SJSA1 (cell line): ENCODE data around the gene ZNF385D. TPM values are rescaled to one million over a fixed set of nuclear protein-coding genes. Genes with fewer than 3 reads are reported as not detected.
"Not testable (repeated sequence)": the region's sequence is repeated elsewhere in the genome, so short reads cannot be mapped to it uniquely, and the experiment has no call there.

ENCODE experiments used
- DNase-seq, 2 experiments: peaks; one replicate each; pipeline ENCODE4 v3.0.0-alpha.2; 2015 to 2020; ENCODE audit warnings: low spot score in 2 of 2, low read depth in 1 of 2
- H3K27ac ChIP-seq: fragments of 250-450 bp; sonication (Bioruptor Pico); 2 replicates; pipeline ENCODE4 v1.5.1; 2020; ENCODE audit warnings: mild to moderate bottlenecking, moderate library complexity
- H3K27me3 ChIP-seq: fragments of 250-450 bp; sonication (Bioruptor Pico); replicated peaks from 2 replicates; pipeline ENCODE4 v1.5.1; 2020; ENCODE audit warnings: mild to moderate bottlenecking, moderate library complexity
- H3K36me3 ChIP-seq: fragments of 250-450 bp; sonication (Bioruptor Pico); 2 replicates; pipeline ENCODE4 v1.5.1; 2020; ENCODE audit warnings: mild to moderate bottlenecking
- H3K4me1 ChIP-seq: fragments of 250-450 bp; sonication (Bioruptor Pico); replicated peaks from 2 replicates; pipeline ENCODE4 v1.6.1; 2021; ENCODE audit warnings: mild to moderate bottlenecking
- H3K4me3 ChIP-seq: fragments of 250-450 bp; sonication (Bioruptor Pico); 2 replicates; pipeline ENCODE4 v1.5.1; 2020; ENCODE audit warnings: mild to moderate bottlenecking
- H3K9me3 ChIP-seq: fragments of 250-450 bp; sonication (Bioruptor Pico); replicated peaks from 2 replicates; pipeline ENCODE4 v1.5.1; 2020; ENCODE audit warnings: mild to moderate bottlenecking
- total RNA-seq: library from RNA; depleted of rRNA; stranded (reverse); fragments of >200 nt; shearing (Covaris generic); gene quantifications from 2 replicates; pipeline ENCODE4 v1.2.3, GENCODE V29; 2014

ZNF385D gene
- total RNA-seq, 1 experiment from 2014 or later: not detected

DNA sequence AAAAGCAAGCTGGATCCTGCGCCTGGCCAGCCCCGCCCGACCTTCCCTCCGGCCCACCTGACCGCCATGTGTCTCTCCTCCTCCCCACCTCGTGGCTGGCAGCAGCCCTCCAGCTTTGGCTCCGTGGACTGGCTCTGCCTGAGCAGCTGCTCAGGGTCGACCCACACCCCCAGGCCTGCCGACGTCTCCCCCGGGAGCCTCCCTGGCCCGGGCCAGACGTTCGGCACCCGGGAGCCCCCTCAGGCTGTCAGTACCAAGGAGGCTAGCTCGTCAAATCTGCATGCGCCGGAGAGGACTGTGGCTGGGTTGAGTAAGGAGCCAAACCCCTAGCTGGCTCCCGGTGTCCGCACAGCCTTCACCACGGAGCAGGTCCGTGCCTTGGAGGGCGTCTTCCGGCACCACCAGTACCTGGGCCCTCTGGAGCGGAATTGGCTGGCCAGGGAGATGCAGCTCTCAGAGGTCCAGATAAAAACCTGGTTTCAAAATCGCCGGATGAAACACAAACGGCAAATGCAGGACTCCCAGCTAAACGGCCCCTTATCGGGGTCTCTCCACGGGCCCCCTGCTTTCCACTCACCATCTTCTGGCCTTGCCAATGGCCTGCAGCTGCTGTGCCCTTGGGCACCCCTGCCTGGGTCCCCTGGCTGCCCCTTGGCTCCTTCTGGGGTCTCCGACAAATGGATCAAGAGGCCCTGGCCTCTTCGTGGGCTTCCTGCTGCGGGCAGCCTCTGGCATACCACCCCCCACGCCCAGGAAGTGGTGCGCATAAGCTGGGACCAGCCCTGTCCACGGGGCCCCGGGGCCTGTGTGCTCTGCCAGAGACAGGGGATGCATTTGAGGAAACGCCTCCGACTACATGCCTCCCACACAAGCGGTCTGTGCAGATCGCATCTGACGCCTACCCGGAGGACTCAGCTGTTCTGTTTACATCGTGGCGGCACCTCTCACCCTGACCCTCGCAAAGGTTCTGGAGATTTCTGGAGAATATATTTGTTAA is 345.0 kb downstream of the ZNF385D start:
- no peak for DNase-seq
- no peak overlapping the region for H3K4me3 ChIP-seq
- H3K27me3 ChIP-seq: no peaks in the 10 kb centered on the region
- H3K36me3 ChIP-seq: no peaks in the 10 kb centered on the region
- H3K27ac ChIP-seq: no peak overlapping the region
- no peaks in the 10 kb centered on the region for H3K4me1 ChIP-seq
- H3K9me3 ChIP-seq: no peaks in the 10 kb centered on the region

DNA sequence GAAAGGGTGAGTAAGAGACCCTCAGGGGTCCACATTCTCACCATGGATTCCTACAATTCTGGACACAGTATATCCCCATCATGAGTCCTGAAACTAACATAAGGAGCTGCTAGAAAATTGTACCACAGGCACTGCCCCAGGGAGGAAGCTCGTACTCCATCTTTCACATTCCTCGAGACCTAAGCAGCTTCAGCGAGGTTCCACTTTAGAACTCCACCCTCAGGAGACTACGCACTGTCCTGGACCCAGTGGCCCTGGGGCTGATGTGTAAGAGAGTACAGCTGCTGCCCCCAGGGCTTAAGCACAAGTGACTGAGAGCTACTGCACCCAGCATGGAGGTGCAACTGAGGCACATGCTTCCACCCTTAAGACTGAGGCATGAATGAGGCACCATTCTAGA is 352.5 kb downstream of the ZNF385D start:
- Histone ChIP-seq H3K27ac (no peak overlapping the region), H3K36me3 (no peaks in the 10 kb centered on the region), H3K9me3 (no peaks in the 10 kb centered on the region; the same call in 1 of the 2 replicates), H3K27me3 (no peaks in the 10 kb centered on the region), H3K4me1 (no peaks in the 10 kb centered on the region), H3K4me3 (no peak overlapping the region)
- no peak for DNase-seq

DNA sequence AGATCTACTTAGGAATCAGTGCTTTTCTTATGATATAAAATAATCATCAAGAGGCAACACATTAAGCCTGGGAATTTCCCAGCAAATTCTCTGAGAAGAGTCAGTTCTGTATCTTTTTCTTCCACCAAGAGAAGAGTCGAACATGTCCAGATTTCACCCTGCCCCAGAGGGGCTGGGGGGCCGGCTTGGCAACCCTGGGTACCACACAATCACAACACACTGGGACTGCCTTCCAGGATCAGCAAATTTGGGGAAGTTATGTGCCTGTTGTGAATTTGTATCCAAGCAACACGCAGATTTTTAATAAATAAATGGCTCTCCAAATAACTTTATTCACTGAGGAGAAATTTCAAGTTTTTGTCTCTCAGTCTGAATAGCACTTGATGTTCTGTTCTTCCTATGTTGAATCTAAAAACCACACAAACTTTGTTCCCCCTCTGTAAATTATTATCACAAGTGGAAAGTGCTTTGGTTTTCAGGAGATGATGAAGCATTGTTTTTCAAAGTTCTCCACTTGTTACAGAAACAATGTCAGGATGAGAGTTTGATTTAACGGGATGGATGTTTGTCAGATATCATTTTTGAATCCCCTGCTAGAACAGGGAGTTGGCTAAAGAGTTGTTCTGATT is 357.2 kb downstream of the ZNF385D start:
- no peak for DNase-seq
- no peaks in the 10 kb centered on the region; the same call in 1 of the 2 replicates for H3K9me3 ChIP-seq
- H3K27ac ChIP-seq: no peak overlapping the region
- no peaks in the 10 kb centered on the region for H3K36me3 ChIP-seq
- no peaks in the 10 kb centered on the region for H3K27me3 ChIP-seq
- H3K4me3 ChIP-seq: no peak overlapping the region
- H3K4me1 ChIP-seq: no peaks in the 10 kb centered on the region

DNA sequence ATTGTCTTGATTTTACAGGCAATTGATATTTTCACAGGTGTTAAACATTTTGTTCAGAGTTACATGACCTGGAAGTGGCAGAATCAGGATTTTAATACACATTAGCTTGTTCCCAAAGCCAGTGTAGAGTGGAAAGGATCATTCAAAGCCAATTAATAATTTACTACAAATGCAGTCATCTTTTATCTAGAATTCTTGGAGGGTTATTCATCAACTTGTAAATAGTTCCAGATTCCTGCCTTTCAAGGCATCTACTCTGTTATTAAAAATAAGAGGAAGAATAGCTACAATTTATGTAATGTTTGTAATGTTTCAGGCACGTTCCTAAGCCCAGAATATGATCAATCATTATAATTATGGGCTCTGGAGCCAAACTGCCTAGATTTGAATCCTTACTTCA is 358.5 kb downstream of the ZNF385D start:
- no peaks in the 10 kb centered on the region for H3K4me1 ChIP-seq
- no peaks in the 10 kb centered on the region for H3K9me3 ChIP-seq
- DNase-seq: no peak
- no peak overlapping the region for H3K4me3 ChIP-seq
- no peaks in the 10 kb centered on the region for H3K36me3 ChIP-seq
- H3K27ac ChIP-seq: no peak overlapping the region
- no peaks in the 10 kb centered on the region for H3K27me3 ChIP-seq

DNA sequence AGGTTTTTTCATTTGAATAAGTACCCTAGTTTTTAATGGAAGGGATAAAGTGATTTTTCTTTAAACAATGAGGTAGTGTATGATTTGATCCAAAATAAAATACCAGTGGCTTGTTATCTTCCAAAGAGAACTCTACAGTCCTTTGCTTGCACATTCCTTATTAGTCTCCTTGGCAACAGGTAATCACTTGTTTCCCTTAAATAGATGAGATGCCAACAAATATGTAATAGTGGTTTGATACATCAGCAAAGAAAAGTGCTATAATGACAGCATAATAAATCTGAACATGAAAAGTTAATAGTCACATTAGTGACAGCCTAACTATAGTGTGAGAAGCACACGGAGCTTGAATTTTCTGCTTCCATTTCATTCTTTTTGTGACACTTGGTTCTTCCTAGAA is 360.2 kb downstream of the ZNF385D start:
- no peaks in the 10 kb centered on the region for H3K4me1 ChIP-seq
- no peaks in the 10 kb centered on the region for H3K27me3 ChIP-seq
- H3K4me3 ChIP-seq: no peak overlapping the region
- no peaks in the 10 kb centered on the region for H3K9me3 ChIP-seq
- no peak overlapping the region for H3K27ac ChIP-seq
- no peaks in the 10 kb centered on the region for H3K36me3 ChIP-seq
- DNase-seq: no peak

DNA sequence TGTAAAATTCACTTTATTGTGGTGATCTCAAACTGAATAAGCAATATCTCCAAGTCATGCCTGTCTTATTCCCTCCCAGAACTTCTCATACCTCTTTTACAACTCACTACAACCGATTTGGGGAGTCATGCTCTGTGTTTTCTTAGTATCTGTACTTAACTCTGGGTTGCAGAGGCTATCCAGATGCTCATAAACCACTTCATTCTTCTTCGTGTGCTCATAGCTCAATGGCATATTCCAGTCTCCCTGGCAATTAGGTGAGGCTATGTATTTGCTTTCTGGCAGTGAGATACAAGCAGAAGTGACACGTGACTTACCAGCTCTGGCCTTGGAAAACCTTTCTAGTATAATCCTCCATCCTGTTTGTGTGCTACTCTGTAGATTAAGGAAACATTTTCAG is 360.9 kb downstream of the ZNF385D start:
- Histone ChIP-seq H3K4me3 (no peak overlapping the region), H3K9me3 (no peaks in the 10 kb centered on the region), H3K27me3 (no peaks in the 10 kb centered on the region), H3K36me3 (no peaks in the 10 kb centered on the region), H3K27ac (no peak overlapping the region), H3K4me1 (no peaks in the 10 kb centered on the region)
- DNase-seq: no peak

DNA sequence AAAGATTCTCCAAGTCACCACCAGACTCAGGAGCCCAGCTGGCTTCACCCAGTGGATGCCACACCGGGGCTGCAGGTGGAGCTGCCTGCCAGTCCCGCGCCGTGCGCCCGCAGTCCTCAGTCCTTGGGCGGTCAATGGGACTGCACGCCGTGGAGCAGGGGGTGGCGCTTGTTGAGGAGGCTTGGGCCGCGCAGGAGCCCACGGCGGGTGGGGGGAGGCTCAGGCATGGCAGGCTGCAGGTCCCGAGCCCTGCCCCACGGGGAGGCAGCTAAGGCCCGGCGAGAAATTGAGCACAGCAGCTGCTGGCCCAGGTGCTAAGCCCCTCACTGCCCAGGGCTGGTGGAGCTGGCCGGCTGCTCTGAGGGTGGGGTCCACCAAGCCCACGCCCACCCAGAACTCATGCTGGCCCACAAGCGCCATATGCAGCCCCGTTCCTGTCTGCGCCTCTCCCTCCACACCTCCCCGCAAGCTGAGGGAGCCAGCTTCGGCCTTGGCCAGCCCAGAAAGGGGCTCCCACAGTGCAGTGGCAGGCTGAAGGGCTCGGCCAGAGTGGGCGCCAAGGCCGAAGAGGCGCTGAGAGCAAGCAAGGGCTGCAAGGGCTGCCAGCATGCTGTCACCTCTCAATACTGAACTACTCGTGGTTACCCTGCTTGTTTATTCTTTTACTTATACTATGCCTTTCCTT is 363.7 kb downstream of the ZNF385D start:
- H3K4me3 ChIP-seq, DNase-seq, H3K9me3 ChIP-seq, H3K36me3 ChIP-seq, H3K4me1 ChIP-seq, H3K27me3 ChIP-seq, H3K27ac ChIP-seq: not testable (repeated sequence)

DNA sequence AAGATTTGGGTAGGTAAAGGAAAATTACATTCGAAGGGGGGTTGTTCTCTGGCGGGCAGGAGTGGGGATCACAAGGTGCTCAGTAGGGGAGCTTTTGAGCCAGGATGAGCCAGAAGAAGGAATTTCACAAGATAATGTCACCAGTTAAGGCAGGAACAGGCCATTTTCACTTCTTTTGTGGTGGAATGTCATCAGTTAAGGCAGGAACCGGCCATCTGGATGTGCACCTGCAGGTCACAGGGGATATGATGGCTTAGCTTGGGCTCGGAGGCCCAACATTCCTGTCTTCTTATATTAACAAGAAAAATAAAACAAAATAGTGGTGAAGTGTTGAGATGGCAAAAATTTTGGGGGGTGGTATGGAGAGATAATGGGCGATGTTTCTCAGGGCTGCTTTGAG is 373.0 kb downstream of the ZNF385D start:
- not testable (repeated sequence) for DNase-seq

DNA sequence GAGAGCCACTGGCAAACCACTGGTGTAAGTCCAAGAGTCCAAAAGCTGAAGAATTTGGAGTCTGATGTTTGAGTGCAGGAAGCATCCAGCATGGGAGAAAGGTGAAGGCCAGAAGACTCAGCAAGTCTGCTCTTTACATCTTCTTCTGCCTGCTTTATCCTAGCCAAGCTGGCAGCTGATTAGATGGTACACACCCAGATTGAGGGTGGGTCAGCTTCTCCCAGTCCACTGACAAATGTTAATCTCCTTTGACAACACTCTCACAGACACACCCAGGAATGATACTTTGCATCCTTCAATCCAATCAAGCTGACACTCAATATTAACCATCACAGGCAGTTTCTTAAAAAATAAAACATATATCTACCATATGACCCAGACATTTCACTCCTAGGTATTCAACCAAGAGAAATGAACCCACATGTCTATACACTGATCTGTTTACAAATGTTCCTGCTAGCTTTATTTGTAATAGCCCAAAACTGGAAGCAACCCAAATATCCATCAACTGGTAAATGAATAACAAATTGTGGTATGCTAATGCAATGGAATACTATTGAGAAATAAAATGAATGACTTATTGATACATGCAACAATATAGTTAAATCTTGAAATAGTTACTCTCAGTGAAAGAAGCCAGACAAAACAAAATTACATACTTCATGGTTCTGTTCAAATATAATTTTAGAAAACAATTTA is 373.8 kb downstream of the ZNF385D start:
- Histone ChIP-seq H3K27me3 (no peaks in the 10 kb centered on the region), H3K4me1 (no peaks in the 10 kb centered on the region), H3K9me3 (0 out of 2 replicates have a peak, but pooled peaks cover 2% of the 10 kb centered on the region), H3K36me3 (no peaks in the 10 kb centered on the region), H3K4me3 (no peak overlapping the region), H3K27ac (no peak overlapping the region)
- no peak for DNase-seq

More for the DNA sequence above, 373.0 kb downstream of the ZNF385D start:
- H3K9me3 ChIP-seq, H3K4me1 ChIP-seq, H3K27me3 ChIP-seq, H3K4me3 ChIP-seq, H3K36me3 ChIP-seq, H3K27ac ChIP-seq: not testable (repeated sequence)

DNA sequence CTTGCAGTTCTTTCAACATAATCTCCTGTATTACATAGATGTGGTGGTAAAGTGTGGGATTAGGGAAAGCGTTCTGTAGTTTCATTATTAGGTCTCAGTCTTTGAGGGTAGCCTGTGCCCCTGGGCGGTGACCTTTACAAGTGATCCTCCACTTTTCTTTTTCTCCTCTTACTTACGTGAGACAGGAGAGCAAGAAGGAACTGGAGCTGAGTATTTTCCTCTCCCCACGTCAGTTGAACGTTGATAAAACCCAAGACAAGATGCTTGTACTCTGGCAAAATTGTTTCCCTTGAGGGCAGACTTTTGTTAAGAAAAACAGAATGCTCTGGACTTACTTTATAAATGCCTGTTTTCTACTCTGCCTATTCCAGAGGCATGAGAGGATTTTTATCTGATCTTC is 378.7 kb downstream of the ZNF385D start:
- DNase-seq: no peak
- Histone ChIP-seq H3K4me3 (no peak overlapping the region), H3K36me3 (no peaks in the 10 kb centered on the region), H3K27ac (no peak overlapping the region), H3K4me1 (no peaks in the 10 kb centered on the region), H3K9me3 (0 out of 2 replicates have a peak, but pooled peaks cover 2% of the 10 kb centered on the region), H3K27me3 (no peaks in the 10 kb centered on the region)
